Lung (tissue), 12 donors: ENCODE data around the gene COG7. TPM values are rescaled to one million over a fixed set of nuclear protein-coding genes. Genes with fewer than 3 reads are reported as not detected.

Experiments used
- ATAC-seq: fragments of 200-7000 bp; cut with Tn5 transposase; one replicate; pipeline ENCODE4 v1.9.1; 2020; ENCODE audit warnings: moderate number of reproducible peaks; ENCODE audit not compliant: insufficient read depth, low FRiP score
- DNase-seq, 3 donors: peaks; one replicate each; pipeline ENCODE4 v3.0.0-alpha.2; 2013 to 2017
- H3K27ac ChIP-seq, 2 donors: one replicate each; pipeline ENCODE4 v1.5.1; 2013; ENCODE audit warnings: mild to moderate bottlenecking in 2 of 2, moderate library complexity in 2 of 2, control low read depth in 1 of 2, inconsistent platforms in 1 of 2, low read depth in 1 of 2, low read length in 1 of 2
- H3K27me3 ChIP-seq, 3 donors: one replicate each; pipeline ENCODE4 v1.5.1; 2013; ENCODE audit warnings: low read length in 2 of 3; ENCODE audit not compliant: control insufficient read depth in 3 of 3, insufficient read depth in 3 of 3
- H3K36me3 ChIP-seq, 4 donors: one replicate each; pipeline ENCODE4 v1.5.1; 2013; ENCODE audit warnings: low read length in 4 of 4, mild to moderate bottlenecking in 1 of 4, moderate library complexity in 1 of 4; ENCODE audit not compliant: control insufficient read depth in 4 of 4, insufficient read depth in 4 of 4
- H3K4me1 ChIP-seq, 5 donors: one replicate each; pipeline ENCODE4 v1.5.1; 2013; ENCODE audit warnings: low read length in 5 of 5, mild to moderate bottlenecking in 2 of 5, moderate library complexity in 1 of 5; ENCODE audit not compliant: control insufficient read depth in 5 of 5, insufficient read depth in 5 of 5
- H3K4me3 ChIP-seq: one replicate; pipeline ENCODE4 v1.5.1; 2013; ENCODE audit warnings: mild to moderate bottlenecking, control low read depth, moderate library complexity
- H3K9ac ChIP-seq, 2 donors: one replicate each; pipeline ENCODE4 v1.5.1; 2013; ENCODE audit warnings: low read length in 2 of 2, control low read depth in 1 of 2; ENCODE audit not compliant: insufficient read depth in 1 of 2
- H3K9me3 ChIP-seq, 4 donors: one replicate each; pipeline ENCODE4 v1.5.1; 2013; ENCODE audit warnings: low read length in 3 of 4, mild to moderate bottlenecking in 1 of 4, moderate library complexity in 1 of 4; ENCODE audit not compliant: control insufficient read depth in 4 of 4, insufficient read depth in 3 of 4
- WGBS, 2 donors: extraction: QIAGEN DNeasy Blood & Tissue Kit; methylation state at CpG; one replicate each; pipeline ENCODE4 v1.1.7; 2013; 5-methylcytosine and 5-hydroxymethylcytosine counted together
- polyA plus RNA-seq, 2 donors: library from polyadenylated mRNA; stranded (reverse); fragments of 200-250 nt; gene quantifications; one replicate each; pipeline ENCODE4 v1.2.1, GENCODE V29; 2013
- total RNA-seq, 2 donors: library from RNA; depleted of rRNA in 1 of 2; stranded (reverse); fragments of >200 nt in 1 of 2; gene quantifications; one replicate each; pipeline ENCODE4 v1.2.1, GENCODE V29; 2014 to 2021
- TF ChIP-seq, protein P1 (sequence below): IDR thresholded peaks from 2 replicates; pipeline ENCODE4 v1.5.1; 2012; ENCODE audit warnings: mild to moderate bottlenecking; ENCODE audit errors: control extremely low read depth, extremely low read depth
- donor health status: control.
- donor health status: control.
- donor health status: Bipolar disorder and iron deficiency.
- donor health status: healthy.
- donor health status: DM: yes; HTN: yes; CAD: no.

Gene COG7
- total and polyA plus RNA-seq, 4 donors: 14.9 to 34.0 (median 20.0) TPM

DNA sequence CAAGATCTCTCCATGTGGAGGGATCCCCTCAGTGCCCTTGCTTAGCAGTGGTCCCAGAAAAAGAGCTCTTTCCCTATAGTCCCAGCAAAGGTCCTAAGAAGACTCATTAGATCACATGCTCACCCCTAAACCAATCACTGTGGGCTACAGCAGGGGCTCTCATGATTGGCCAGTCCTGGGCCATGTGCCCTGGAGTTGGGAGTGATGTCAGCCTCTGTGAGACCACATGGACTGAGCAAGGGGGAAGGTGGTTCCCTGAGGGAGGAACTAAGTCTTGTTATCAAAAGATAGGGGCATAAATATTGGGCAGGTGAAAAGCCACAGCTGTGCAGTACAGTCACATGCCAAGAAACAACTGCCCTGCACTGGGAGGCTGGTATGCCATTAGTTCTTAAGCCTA, 99.5 kb downstream of the COG7 start:
- Histone ChIP-seq H3K4me3 (no peak overlapping the region), H3K9me3 (peaks cover 0 to 3% (median 0%) of the 10 kb centered on the region in 4 donors), H3K4me1 (no peaks in the 10 kb centered on the region), H3K27ac (no peak overlapping the region), H3K36me3 (no peaks in the 10 kb centered on the region), H3K27me3 (no peaks in the 10 kb centered on the region), H3K9ac (no peak overlapping the region)
- DNase-seq (no peak), ATAC-seq (no peak)
- TF ChIP-seq, protein P1, sequence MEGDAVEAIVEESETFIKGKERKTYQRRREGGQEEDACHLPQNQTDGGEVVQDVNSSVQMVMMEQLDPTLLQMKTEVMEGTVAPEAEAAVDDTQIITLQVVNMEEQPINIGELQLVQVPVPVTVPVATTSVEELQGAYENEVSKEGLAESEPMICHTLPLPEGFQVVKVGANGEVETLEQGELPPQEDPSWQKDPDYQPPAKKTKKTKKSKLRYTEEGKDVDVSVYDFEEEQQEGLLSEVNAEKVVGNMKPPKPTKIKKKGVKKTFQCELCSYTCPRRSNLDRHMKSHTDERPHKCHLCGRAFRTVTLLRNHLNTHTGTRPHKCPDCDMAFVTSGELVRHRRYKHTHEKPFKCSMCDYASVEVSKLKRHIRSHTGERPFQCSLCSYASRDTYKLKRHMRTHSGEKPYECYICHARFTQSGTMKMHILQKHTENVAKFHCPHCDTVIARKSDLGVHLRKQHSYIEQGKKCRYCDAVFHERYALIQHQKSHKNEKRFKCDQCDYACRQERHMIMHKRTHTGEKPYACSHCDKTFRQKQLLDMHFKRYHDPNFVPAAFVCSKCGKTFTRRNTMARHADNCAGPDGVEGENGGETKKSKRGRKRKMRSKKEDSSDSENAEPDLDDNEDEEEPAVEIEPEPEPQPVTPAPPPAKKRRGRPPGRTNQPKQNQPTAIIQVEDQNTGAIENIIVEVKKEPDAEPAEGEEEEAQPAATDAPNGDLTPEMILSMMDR: no peak

- ATAC-seq: no peak
- Histone ChIP-seq H3K9me3 (peaks cover 0 to 3% (median 0%) of the 10 kb centered on the region in 4 donors), H3K4me3 (no peak overlapping the region), H3K36me3 (no peaks in the 10 kb centered on the region), H3K27ac (no peak overlapping the region), H3K27me3 (no peaks in the 10 kb centered on the region), H3K4me1 (no peaks in the 10 kb centered on the region), H3K9ac (no peak overlapping the region)
- WGBS, 2 donors: 84 to 87% methylated on average over 5 of the region's 5 CpGs
- TF ChIP-seq, protein P1: no peak
- no peak for DNase-seq
Measured at GRCh38 chr16:23351360-23351759, 101.6 kb downstream of the COG7 start.

GRCh38 chr16:23348579-23349469, 104.2 kb downstream of the COG7 start:
- Histone ChIP-seq H3K4me1 (peaks cover 0 to 2% (median 0%) of the 10 kb centered on the region in 5 donors), H3K9ac (no peak overlapping the region), H3K9me3 (peaks cover 0 to 3% (median 0%) of the 10 kb centered on the region in 4 donors), H3K36me3 (no peaks in the 10 kb centered on the region), H3K4me3 (no peak overlapping the region), H3K27ac (no peak overlapping the region), H3K27me3 (no peaks in the 10 kb centered on the region)
- DNase-seq (no peak), ATAC-seq (no peak)
- TF ChIP-seq, protein P1: no peak
- 60 to 66% methylated on average over 18 of the region's 18 CpGs for WGBS, 2 donors
